AG09309 (cell line): ENCODE results near the gene PTX4.
"Not testable (repeated sequence)": the region's sequence is repeated elsewhere in the genome, so short reads cannot be mapped to it uniquely, and the experiment has no call there.

Source experiments
- DNase-seq: peaks from one replicate; pipeline ENCODE4 v3.0.0-alpha.2; 2010; ENCODE audit warnings: low read depth
- H3K4me3 ChIP-seq: 2 replicates; pipeline ENCODE4 v1.5.1; 2011; ENCODE audit warnings: mild to moderate bottlenecking, low read depth, low read length, moderate library complexity; ENCODE audit not compliant: control insufficient read depth
- CTCF ChIP-seq: IDR thresholded peaks from 2 replicates; pipeline ENCODE4 v1.5.1; 2011; ENCODE audit warnings: mild to moderate bottlenecking, low read depth, low read length, inconsistent platforms; ENCODE audit not compliant: insufficient read depth, control insufficient read depth; ENCODE audit errors: missing control alignments

PTX4 gene

GRCh38 chr16:1444730-1445517, 43.8 kb downstream of the PTX4 start:
- no peak for DNase-seq
- H3K4me3 ChIP-seq: no peak overlapping the region
- no peak for TF ChIP-seq CTCF

- no peak for TF ChIP-seq CTCF
- no peak within 1 kb of the TSS for H3K4me3 ChIP-seq
- no peak for DNase-seq
These were observed 44.6 kb downstream of the PTX4 start, which contains the start of gene CCDC154 for GRCh38 chr16:1443980-1444729. TSS of gene CCDC154 (minus strand) at chr16:1444556. CDS start at chr16:1444322, 234 bp downstream.

DNA sequence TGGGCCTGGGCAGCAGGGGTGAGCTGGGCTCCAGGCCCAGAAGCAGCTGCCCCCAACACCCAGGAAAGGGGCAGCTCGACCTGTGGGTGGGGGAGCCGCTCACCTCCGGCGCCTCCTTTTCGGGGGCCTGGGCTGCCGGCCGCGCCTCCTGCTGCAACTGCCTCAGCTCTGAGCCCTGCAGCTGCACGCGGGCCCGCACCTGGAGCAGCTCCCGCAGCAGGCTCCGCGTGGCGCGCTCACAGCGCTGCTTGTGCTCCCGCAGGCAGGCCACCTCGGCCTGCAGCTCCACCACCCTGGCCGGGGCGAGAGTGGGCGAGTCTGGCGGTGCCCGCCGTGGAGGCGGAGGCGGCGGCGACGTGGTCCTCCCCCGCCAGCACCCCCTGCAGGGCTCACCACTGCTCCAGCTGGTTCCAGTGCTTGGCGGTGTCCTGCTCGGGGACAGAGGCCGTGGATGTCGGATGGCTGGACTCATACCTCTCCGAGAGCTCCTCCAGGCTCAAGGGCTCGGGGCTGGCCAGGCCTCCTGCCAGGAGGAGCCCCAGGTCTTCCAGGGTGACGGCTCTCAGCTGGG, 45.3 kb downstream of the PTX4 start:
- H3K4me3 ChIP-seq: no peak overlapping the region
- no peak for DNase-seq
- no peak for TF ChIP-seq CTCF

DNA sequence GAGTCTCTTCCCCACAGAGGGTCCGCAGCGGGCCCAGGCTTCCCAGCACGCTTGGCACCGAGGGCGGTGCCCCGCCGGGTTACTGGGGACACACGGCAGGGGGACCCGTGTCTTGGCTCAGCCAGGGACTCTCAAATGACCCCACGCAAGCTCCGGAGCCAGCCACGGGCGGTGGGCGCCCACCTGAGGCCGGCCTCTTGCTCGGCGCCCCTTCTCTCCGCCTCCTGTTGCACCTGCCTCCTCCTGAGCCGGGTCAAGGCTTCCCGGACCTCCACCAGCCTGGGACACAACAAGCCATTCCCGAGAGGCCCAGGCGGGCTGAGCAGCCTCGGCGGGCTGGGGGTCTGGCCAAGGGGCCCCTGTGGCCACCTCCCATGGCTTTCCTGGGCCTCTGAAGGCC, 46.0 kb downstream of the PTX4 start:
- TF ChIP-seq CTCF: no peak
- no peak for DNase-seq
- H3K4me3 ChIP-seq: no peak overlapping the region

DNA sequence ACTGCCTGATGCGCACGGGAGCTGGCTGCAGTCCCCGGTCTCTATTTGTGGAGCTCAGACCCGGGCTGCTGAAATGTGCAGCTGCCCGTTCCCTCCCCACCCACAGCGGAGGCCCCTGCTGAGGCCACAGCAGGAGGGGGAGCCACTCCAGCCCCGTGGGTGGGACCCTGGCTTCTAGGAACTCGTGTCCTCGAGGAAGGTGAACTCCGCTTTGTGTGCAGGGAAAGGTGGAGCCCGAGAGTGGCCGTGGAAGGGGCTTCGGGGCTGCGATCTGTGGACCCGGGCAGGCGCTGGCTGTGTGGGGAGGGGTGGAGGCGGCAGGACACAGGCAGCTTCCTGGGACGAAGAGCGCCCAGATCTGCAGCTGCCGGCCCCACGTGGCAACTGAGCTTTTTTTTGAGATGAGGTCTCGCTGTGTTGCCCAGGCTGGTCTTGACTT, 47.3 kb downstream of the PTX4 start:
- no peak for TF ChIP-seq CTCF
- no peak overlapping the region for H3K4me3 ChIP-seq
- no peak for DNase-seq

- DNase-seq, H3K4me3 ChIP-seq: not testable (repeated sequence)
These were observed 49.1 kb downstream of the PTX4 start for GRCh38 chr16:1439699-1440074.
